KBM-7 (cell line): ENCODE data around the gene NELL1.

ENCODE experiments used
- DNase-seq: peaks from one replicate; pipeline ENCODE4 v3.0.0-alpha.2; 2015
- in situ Hi-C: fragments of 300-500 bp; cut with MboI; formaldehyde crosslinking; loops from 2 replicates; pipeline ENCODE4 v1.14.3; 2020; ENCODE audit warnings: low sequenced_read_pairs, low pct_unique_long_range_greater_than_20kb, mixed read lengths

Gene NELL1

GRCh38 chr11:21350613-21351012, 681.2 kb downstream of the NELL1 start:
- in situ Hi-C loops = no loop called here
- DNase-seq = no peak

GRCh38 chr11:21353425-21353824, 684.0 kb downstream of the NELL1 start:
- in situ Hi-C loops = no loop called here
- no peak for DNase-seq

- in situ Hi-C loops = no loop called here
- DNase-seq = no peak
Measured at GRCh38 chr11:21364866-21365624, 695.7 kb downstream of the NELL1 start.

DNA sequence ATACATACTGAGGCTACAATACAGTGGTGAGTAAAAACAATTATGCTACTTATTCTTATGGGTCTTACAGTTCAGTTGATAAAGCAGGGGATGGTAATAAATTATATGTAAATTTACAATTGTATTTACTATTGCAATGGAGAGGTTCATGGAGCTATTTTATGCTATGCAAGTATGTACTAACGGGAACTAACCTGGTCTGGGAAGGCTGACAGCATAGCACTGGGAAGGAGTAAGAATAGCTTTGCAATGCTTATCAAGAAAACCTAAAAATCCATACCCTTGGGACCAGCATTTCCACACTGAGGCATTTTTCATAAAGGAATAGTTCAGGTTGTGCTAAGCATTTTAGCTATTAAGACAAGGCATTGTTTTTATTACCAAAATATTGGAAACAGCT, 700.6 kb downstream of the NELL1 start:
- no peak for DNase-seq
- in situ Hi-C loops = no loop called here

DNA sequence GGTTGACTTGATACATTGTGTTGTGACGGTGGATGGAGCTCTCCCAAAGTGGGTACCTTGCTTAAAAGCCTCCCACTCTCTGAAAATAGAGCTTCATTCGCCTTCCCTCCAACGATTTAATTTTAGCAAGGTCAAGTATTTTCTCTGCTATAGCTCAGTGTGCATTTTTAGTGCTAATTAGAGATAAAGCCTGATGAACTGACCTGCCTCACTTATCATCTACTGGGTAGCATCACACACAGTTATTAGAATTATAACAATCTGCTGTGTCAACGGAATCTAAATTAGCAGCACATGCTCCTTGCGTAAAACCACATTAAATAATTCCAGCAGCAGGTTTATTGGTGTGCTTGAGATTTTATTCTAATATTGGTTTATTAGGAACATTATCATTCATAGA, 701.7 kb downstream of the NELL1 start:
- in situ Hi-C loops = no loop called here
- DNase-seq = no peak

DNA sequence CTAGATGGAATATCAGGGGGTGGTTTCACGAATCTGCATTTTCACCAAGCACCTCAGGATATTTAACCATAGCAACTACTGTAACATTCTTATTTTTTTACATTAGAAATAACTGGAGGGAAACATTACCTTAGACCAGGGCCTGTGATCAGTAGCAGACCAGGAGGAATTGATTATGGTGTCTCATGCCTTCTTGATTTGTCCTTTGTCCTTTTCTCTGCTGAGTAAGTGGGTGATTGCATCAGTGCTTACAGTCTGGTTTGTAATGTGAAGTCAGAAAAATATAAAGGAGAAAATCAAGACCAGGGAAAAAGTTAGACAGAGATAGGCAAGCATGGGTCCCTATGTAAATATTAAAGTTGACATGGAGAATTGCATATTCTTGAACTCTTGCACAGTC, 703.3 kb downstream of the NELL1 start:
- in situ Hi-C loops = no loop called here
- no peak for DNase-seq

GRCh38 chr11:21374376-21374775, 705.0 kb downstream of the NELL1 start:
- no peak for DNase-seq
- in situ Hi-C loops = no loop called here

- in situ Hi-C loops = no loop called here
- no peak for DNase-seq
Measured at GRCh38 chr11:21385669-21386440, 716.5 kb downstream of the NELL1 start.

DNA sequence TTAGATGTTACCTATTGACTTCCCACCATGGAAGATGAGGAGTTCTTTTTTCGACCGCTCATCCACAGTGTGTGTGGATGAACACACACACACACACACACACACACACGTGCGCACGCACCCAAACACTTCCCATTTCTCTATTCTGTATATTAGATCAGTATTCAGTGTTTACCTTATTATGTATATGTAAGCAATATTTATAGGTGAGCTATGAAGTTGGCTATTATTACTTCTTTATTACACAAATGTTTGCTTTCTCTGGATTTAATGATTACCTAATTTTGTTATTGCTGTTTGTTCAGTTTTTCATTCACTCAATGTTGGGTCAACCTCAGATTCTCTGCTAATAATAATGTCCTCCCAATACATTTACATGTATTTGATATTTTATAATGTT, 721.0 kb downstream of the NELL1 start:
- in situ Hi-C loops = no loop called here
- DNase-seq = no peak

DNA sequence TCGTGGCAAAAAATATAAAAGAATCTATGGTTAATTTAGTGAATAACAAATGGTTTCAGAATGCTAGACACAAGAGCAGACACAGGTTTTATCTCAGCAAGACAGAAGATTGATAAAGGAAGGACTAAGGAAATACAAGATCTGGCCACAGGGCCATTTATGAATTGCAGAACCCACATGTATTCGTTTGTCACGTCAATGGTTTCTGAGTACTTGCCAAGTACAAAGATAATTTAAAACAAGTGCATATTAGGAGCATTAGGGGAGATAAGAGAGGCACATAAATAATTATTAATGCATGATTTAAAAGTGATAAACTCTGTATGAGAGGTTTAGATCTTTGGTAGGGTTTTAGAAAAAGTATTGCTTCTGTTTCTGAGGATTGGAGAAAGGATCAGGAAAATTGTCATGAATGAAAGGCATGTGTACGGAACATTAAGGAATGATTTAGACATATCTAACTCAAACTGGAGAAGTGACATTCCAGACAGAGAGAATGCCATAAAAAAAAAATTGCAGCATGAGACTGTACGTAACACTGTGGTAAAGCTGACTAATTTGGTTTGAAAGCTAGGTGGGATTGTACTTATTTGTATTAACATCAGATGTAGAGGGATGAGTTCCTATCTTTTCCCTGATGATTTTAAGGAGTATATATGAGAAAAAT, 727.1 kb downstream of the NELL1 start:
- no peak for DNase-seq
- in situ Hi-C loops = no loop called here

GRCh38 chr11:21398195-21398594, 728.8 kb downstream of the NELL1 start:
- in situ Hi-C loops = no loop called here
- no peak for DNase-seq

DNA sequence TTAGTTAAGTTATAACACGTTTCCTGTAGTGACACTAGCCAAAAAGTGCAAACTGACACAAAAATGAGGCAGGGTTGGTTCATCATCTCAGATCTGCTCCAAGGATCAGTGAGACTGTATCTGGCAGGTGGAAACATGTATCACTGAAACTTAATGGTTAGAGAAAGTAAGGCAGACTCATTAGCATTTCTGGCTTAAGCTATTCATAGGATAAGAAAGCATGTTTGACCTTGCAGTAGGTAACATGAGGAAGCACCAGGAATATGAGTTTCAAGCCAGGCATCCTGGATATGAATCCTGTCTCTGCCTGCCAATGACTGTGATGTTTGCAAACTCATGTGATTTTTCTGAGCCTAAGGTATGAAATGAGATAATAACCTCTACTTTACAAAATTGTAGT, 732.1 kb downstream of the NELL1 start:
- DNase-seq = no peak
- in situ Hi-C loops = no loop called here

DNA sequence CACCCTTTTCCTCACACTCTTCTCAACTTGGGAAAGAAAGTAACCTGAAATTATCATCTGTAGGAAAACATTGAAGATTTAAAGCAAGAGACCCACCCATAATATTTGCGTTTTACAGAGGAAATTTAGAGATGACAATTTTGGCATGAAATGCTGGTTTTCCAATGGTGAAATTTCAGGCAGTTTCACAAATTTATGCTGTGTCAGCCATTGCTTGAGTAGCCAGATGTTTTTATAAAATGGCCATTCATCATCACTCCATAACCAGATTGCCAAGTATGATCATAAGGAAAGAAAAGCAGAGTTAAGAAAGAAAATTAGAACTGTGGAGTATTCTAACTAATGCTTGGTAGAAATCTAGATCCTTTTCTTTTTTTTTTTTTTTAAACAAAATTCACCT, 732.9 kb downstream of the NELL1 start:
- in situ Hi-C loops = no loop called here
- no peak for DNase-seq

DNA sequence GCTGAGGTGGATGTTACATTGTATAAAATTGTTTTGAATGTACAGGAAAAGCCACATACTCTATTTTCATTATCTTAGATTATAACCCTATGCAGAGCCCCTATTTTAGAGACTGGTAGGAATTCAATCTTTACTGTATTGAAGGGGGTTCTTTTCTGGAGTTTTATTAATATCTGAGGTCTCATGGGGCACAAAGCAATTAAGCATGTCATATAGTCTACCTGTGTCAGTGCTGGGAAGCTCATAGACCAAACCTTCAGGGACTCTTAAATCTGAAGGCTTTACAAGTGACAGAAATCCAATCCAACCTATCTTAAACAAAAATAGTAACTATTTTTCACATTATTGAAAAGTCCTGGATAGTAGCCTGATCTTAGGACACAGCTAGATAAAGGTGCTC, 733.7 kb downstream of the NELL1 start:
- in situ Hi-C loops = no loop called here
- no peak for DNase-seq

- DNase-seq = no peak
- in situ Hi-C loops = no loop called here
Measured at GRCh38 chr11:21405422-21405821, 736.0 kb downstream of the NELL1 start.

DNA sequence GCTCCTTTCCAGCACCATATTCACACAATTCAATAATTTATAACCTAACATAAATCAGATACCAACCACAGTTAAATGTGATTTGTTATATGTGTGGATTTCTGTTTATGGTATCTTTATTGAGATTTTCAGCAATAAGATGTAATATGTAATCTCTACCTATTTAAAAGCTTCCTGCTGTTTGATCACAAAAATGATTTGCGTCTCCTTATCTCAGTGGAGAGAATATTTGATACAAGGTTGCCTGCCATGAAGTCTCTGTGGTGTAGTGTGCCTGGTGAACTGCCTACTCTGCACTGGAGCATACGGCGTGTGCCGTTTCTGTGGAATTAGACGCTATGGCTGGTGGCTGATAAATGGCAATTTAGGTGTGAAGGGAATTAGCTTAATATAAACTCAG, 741.1 kb downstream of the NELL1 start:
- no peak for DNase-seq
- in situ Hi-C loops = no loop called here

- in situ Hi-C loops = no loop called here
- peak; percentile 35 for DNase-seq
Measured at GRCh38 chr11:21411104-21411503, 741.7 kb downstream of the NELL1 start.

GRCh38 chr11:21411597-21411996, 742.2 kb downstream of the NELL1 start:
- in situ Hi-C loops = no loop called here
- DNase-seq = no peak

DNA sequence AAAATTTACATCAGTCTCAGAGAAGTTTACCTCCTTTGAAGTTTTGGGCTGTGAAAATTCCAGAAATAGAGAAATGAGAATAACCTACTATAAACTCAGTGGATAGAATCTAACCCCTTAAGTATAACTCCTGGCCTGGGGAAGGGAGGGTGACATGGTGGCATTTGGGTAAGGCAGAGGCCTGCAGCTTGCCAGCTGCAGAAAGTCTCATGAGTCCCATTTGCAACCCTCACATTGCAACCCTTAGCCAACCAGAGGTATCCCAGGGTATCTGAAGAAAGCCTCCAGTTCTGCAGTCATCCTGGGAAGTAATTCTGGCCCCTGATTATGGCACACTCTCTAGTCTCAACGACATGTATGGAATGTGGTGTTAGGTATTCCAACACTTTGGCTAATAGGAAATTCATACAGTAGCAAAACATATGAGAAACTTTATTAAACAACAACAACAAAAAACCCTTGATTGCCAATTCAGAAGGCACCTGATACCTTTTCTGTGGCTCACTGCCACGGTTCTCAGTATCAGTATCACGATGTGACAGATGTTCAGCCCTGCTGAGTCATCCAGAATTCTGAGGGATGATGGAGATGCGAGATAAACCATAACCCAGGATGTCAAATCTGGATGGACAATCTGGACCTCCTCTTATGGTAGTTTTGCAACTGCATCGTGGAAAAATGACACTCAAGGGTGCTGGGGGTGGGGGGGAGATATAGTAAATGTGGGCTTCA, 743.4 kb downstream of the NELL1 start:
- no peak for DNase-seq
- in situ Hi-C loops = no loop called here

DNA sequence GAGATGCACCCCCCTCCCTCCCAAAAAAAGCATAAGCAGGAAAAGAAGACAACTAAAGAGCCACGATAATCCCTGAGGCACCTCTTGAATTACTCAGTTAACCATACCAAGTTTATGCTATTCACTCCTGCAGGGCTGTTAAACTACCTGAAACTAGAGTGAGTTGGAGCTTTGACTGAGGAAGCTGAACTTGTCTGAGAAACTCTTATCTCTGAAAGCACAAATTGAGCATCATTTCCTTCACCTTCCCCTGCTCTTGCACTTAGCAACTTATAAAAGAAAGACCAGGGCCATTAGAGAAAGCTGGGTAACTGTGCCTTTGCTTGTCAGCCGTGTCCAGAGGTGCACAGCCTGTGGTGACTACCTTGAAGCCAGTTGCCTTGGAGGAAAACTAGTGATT, 745.6 kb downstream of the NELL1 start:
- in situ Hi-C loops = no loop called here
- no peak for DNase-seq
